ENCODE measurements around the gene GNAT3.

The GNAT3 gene

GRCh38 chr7:80542398-80542797 lies 30.5 kb upstream of the GNAT3 start:
- Histone ChIP-seq H3K27me3 (no peaks in the 10 kb centered on the region), H3K27ac (no peak overlapping the region), H3K36me3 (no peaks in the 10 kb centered on the region), H3K9me3 (no peaks in the 10 kb centered on the region), H3K4me3 (ENCODE audit: low read depth in 1 of 2, low read length in 1 of 2) (no peak overlapping the region), H3K4me1 (ENCODE audit: control insufficient read depth in 1 of 2, insufficient read depth in 1 of 2, low read depth in 1 of 2, low read length in 1 of 2) (peaks cover 10 to 12% of the 10 kb centered on the region in 2 experiments)
- TF ChIP-seq CTCF (IDR thresholded peaks at IDR 0.05), result no peak

GRCh38 chr7:80540836-80541235 lies 29.0 kb upstream of the GNAT3 start:
- no peaks in the 10 kb centered on the region for H3K36me3 ChIP-seq
- no peak overlapping the region for H3K4me3 ChIP-seq (ENCODE audit: low read depth in 1 of 2, low read length in 1 of 2)
- no peaks in the 10 kb centered on the region for H3K27me3 ChIP-seq
- no peak overlapping the region for H3K27ac ChIP-seq
- no peak for TF ChIP-seq CTCF (IDR thresholded peaks at IDR 0.05)
- H3K9me3 ChIP-seq, result no peaks in the 10 kb centered on the region
- peaks cover 12 to 18% of the 10 kb centered on the region in 2 experiments for H3K4me1 ChIP-seq (ENCODE audit: control insufficient read depth in 1 of 2, insufficient read depth in 1 of 2, low read depth in 1 of 2, low read length in 1 of 2)

GRCh38 chr7:80537091-80537490 lies 25.2 kb upstream of the GNAT3 start:
- Histone ChIP-seq H3K4me1 (ENCODE audit: control insufficient read depth in 1 of 2, insufficient read depth in 1 of 2, low read depth in 1 of 2, low read length in 1 of 2) (peaks cover 12 to 18% of the 10 kb centered on the region in 2 experiments), H3K36me3 (no peaks in the 10 kb centered on the region), H3K27me3 (no peaks in the 10 kb centered on the region), H3K27ac (no peak overlapping the region), H3K4me3 (ENCODE audit: low read depth in 1 of 2, low read length in 1 of 2) (no peak overlapping the region), H3K9me3 (no peaks in the 10 kb centered on the region)
- TF ChIP-seq CTCF (IDR thresholded peaks at IDR 0.05), result no peak

GRCh38 chr7:80536426-80536825 lies 24.6 kb upstream of the GNAT3 start:
- no peak for TF ChIP-seq CTCF (IDR thresholded peaks at IDR 0.05)
- Histone ChIP-seq H3K9me3 (no peaks in the 10 kb centered on the region), H3K4me1 (ENCODE audit: control insufficient read depth in 1 of 2, insufficient read depth in 1 of 2, low read depth in 1 of 2, low read length in 1 of 2) (peaks cover 12 to 18% of the 10 kb centered on the region in 2 experiments), H3K27ac (no peak overlapping the region), H3K4me3 (ENCODE audit: low read depth in 1 of 2, low read length in 1 of 2) (no peak overlapping the region), H3K36me3 (no peaks in the 10 kb centered on the region), H3K27me3 (no peaks in the 10 kb centered on the region)

GRCh38 chr7:80533287-80533686 lies 21.4 kb upstream of the GNAT3 start:
- no peak for TF ChIP-seq CTCF (IDR thresholded peaks at IDR 0.05)
- Histone ChIP-seq H3K4me3 (ENCODE audit: low read depth in 1 of 2, low read length in 1 of 2) (no peak overlapping the region), H3K27ac (no peak overlapping the region), H3K27me3 (no peaks in the 10 kb centered on the region), H3K36me3 (no peaks in the 10 kb centered on the region), H3K4me1 (ENCODE audit: control insufficient read depth in 1 of 2, insufficient read depth in 1 of 2, low read depth in 1 of 2, low read length in 1 of 2) (peaks cover 9 to 16% of the 10 kb centered on the region in 2 experiments), H3K9me3 (no peaks in the 10 kb centered on the region)

GRCh38 chr7:80532153-80532552 lies 20.3 kb upstream of the GNAT3 start:
- Histone ChIP-seq H3K9me3 (no peaks in the 10 kb centered on the region), H3K4me1 (ENCODE audit: control insufficient read depth in 1 of 2, insufficient read depth in 1 of 2, low read depth in 1 of 2, low read length in 1 of 2) (peaks cover 0 to 5% of the 10 kb centered on the region in 2 experiments), H3K36me3 (no peaks in the 10 kb centered on the region), H3K27ac (no peak overlapping the region), H3K27me3 (no peaks in the 10 kb centered on the region), H3K4me3 (ENCODE audit: low read depth in 1 of 2, low read length in 1 of 2) (no peak overlapping the region)
- no peak for TF ChIP-seq CTCF (IDR thresholded peaks at IDR 0.05)
